Measurements from ENCODE around the gene TMEM117. TPM values are rescaled to one million over a fixed set of nuclear protein-coding genes. Genes with fewer than 3 reads are reported as not detected.

TMEM117 gene
- polyA plus RNA-seq, 1 experiment = 4.3 TPM

GRCh38 chr12:43807386-43807785 lies 28.5 kb upstream of the TMEM117 start:
- 0 out of 2 replicates have a peak, but pooled peaks cover 2% of the 10 kb centered on the region for H3K27me3 ChIP-seq (ENCODE audit: control insufficient read depth, insufficient read depth, low read length)
- DNase-seq (ENCODE audit: low read depth) = no peak
- TF ChIP-seq CTCF (IDR thresholded peaks at IDR 0.05; ENCODE audit: insufficient read depth, low read depth, low read length) = no peak
- no peak overlapping the region for H3K4me3 ChIP-seq (ENCODE audit: low read depth, low read length)
- POLR2A ChIA-PET = no interaction called here
- H3K36me3 ChIP-seq (ENCODE audit: control insufficient read depth, insufficient read depth, low read length) = no peaks in the 10 kb centered on the region
- CTCF ChIA-PET = interaction anchor here (0.6 kb wide), 1 partner anchor 37 kb away, joined by 3 read pairs; no protein-coding TSS in a partner anchor

GRCh38 chr12:43812057-43812456 lies 23.8 kb upstream of the TMEM117 start:
- Histone ChIP-seq H3K4me3 (ENCODE audit: low read depth, low read length) (no peak overlapping the region), H3K27me3 (ENCODE audit: control insufficient read depth, insufficient read depth, low read length) (0 out of 2 replicates have a peak, but pooled peaks cover 2% of the 10 kb centered on the region), H3K36me3 (ENCODE audit: control insufficient read depth, insufficient read depth, low read length) (no peaks in the 10 kb centered on the region)
- POLR2A ChIA-PET = no interaction called here
- DNase-seq (ENCODE audit: low read depth) = no peak
- TF ChIP-seq CTCF (IDR thresholded peaks at IDR 0.05; ENCODE audit: insufficient read depth, low read depth, low read length) = no peak
- CTCF ChIA-PET = no interaction called here

- TF ChIP-seq CTCF (IDR thresholded peaks at IDR 0.05; ENCODE audit: insufficient read depth, low read depth, low read length) = no peak
- Histone ChIP-seq H3K4me3 (ENCODE audit: low read depth, low read length) (no peak overlapping the region), H3K36me3 (ENCODE audit: control insufficient read depth, insufficient read depth, low read length) (no peaks in the 10 kb centered on the region), H3K27me3 (ENCODE audit: control insufficient read depth, insufficient read depth, low read length) (0 out of 2 replicates have a peak, but pooled peaks cover 2% of the 10 kb centered on the region)
- CTCF ChIA-PET = interaction anchor here (1.1 kb wide), 1 partner anchor 11 kb away, joined by 3 read pairs; no protein-coding TSS in a partner anchor
- DNase-seq (ENCODE audit: low read depth) = no peak
- POLR2A ChIA-PET = no interaction called here
These were observed 23.0 kb upstream of the TMEM117 start for GRCh38 chr12:43812926-43813325.

- ChIA-PET POLR2A (no interaction called here), CTCF (interaction anchor here (2.4 kb wide), 1 partner anchor 9 kb away, joined by 9 read pairs; the partner anchor contains the start of gene TWF1)
- TF ChIP-seq CTCF (IDR thresholded peaks at IDR 0.05; ENCODE audit: insufficient read depth, low read depth, low read length) = no peak
These were observed 20.5 kb upstream of the TMEM117 start for GRCh38 chr12:43815416-43815815.

GRCh38 chr12:43816168-43816567 lies 19.7 kb upstream of the TMEM117 start:
- Histone ChIP-seq H3K4me3 (ENCODE audit: low read depth, low read length) (no peak overlapping the region), H3K27me3 (ENCODE audit: control insufficient read depth, insufficient read depth, low read length) (no peaks in the 10 kb centered on the region), H3K36me3 (ENCODE audit: control insufficient read depth, insufficient read depth, low read length) (no peaks in the 10 kb centered on the region)
- POLR2A ChIA-PET = no interaction called here
- no peak for DNase-seq (ENCODE audit: low read depth)
- no peak for TF ChIP-seq CTCF (IDR thresholded peaks at IDR 0.05; ENCODE audit: insufficient read depth, low read depth, low read length)
- CTCF ChIA-PET = interaction anchor here (1.0 to 2.4 kb wide), 4 partner anchors 10 to 27 kb away, joined by 3 to 9 read pairs (median 3); partner anchors contain the start of gene TWF1

More at GRCh38 chr12:43815416-43815815, 20.5 kb upstream of the TMEM117 start:
- Histone ChIP-seq H3K27me3 (ENCODE audit: control insufficient read depth, insufficient read depth, low read length) (0 out of 2 replicates have a peak, but pooled peaks cover 2% of the 10 kb centered on the region), H3K36me3 (ENCODE audit: control insufficient read depth, insufficient read depth, low read length) (no peaks in the 10 kb centered on the region), H3K4me3 (ENCODE audit: low read depth, low read length) (no peak overlapping the region)
- no peak for DNase-seq (ENCODE audit: low read depth)
